Neural cell (in vitro differentiated cells): Measurements from ENCODE around the gene OR1N2.

ENCODE experiments used
- CTCF ChIP-seq: fragments of 450-650 bp; IDR thresholded peaks from 2 replicates; pipeline ENCODE4 v1.5.1; 2014; ENCODE audit warnings: antibody characterized with exemption, mild to moderate bottlenecking, moderate library complexity; ENCODE audit not compliant: poor library complexity, severe bottlenecking
- EP300 ChIP-seq: fragments of 450-650 bp; conservative IDR thresholded peaks from 2 replicates; pipeline ENCODE4 v1.6.1; 2014; ENCODE audit warnings: antibody characterized with exemption, mild to moderate bottlenecking, moderate library complexity; ENCODE audit not compliant: poor library complexity, severe bottlenecking
- POLR2AphosphoS5 ChIP-seq: IDR thresholded peaks from 2 replicates; pipeline ENCODE4 v1.6.1; 2012
- TAF1 ChIP-seq: IDR thresholded peaks from 2 replicates; pipeline ENCODE4 v1.6.1; 2012; ENCODE audit warnings: low read depth

DNA sequence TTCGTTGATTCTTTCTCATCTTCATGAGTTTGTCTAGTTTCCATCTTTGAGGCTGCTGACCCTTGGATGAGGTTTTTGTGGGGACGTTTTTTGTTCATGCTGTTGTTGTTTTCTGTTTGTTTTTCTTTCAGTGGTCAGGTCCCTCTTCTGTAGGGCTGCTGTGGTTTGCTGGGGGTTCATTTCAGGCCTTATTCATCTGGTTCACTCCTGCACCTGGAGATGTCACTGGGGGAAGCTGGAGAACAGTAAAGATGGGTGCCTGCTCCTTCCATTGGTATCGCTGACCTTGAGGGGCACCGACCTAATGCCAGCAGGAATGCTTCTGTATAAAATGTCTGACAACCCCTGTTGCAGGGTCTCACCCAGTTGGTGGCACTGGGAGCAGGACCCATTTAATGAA is 8.5 kb downstream of the OR1N2 start:
- no peak for TF ChIP-seq TAF1
- TF ChIP-seq EP300, result no peak
- TF ChIP-seq POLR2AphosphoS5, result no peak
- TF ChIP-seq CTCF, result no peak
